HG02870 (cell line): Measurements from ENCODE around the gene UTP14C.
"Not testable (repeated sequence)": the region's sequence is repeated elsewhere in the genome, so short reads cannot be mapped to it uniquely, and the experiment has no call there.

Source experiments
- ATAC-seq: cut with Tn5 transposase; IDR thresholded peaks from one replicate; pipeline ENCODE4 v1.9.1; 2021; ENCODE audit warnings: mild to moderate bottlenecking, moderate library complexity; ENCODE audit not compliant: unreplicated experiment

UTP14C gene

GRCh38 chr13:52024481-52024880 lies at the start of gene UTP14C:
TSS of gene UTP14C (plus strand) at chr13:52024691. CDS start at chr13:52028805, 4,114 bp downstream.
- ATAC-seq = no peak

- ATAC-seq = no peak
Observed at GRCh38 chr13:51976423-51976822, 48.1 kb upstream of the UTP14C start.

DNA sequence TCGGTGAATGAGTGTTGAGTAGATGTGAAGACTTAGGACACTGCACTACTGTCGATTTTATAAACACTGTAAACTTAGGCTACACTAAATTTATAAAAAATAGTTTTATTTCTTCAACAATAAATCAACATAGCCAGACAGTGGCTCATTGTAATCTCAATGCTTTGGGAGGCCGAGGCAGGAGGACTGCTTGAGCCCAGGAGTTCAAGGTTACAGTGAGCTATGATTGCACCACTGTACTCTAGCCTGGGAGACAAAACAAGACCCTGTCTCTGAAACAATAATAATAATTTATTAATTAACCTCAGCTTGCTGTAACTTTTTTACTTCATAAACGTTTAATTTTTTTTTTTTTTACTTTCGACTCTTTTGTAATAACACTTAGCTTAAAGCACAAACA lies 47.6 kb upstream of the UTP14C start:
- no peak for ATAC-seq

DNA sequence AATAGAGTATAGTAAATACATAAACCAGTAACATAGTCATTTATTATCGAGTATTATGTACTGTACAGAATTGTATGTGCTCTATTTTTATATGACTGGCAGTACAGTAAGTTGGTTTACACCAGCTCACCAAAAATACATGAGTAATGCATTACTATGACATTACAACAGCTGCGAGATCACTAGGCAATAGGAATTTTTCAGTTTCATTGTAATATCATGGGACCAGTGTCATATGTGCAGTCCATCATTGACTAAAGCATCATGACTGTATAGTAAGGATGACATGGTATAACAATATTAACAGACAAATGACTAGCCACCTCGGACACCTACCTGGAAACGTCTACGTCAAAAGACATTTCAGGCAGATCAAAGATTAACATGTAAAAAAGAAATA lies 46.9 kb upstream of the UTP14C start:
- ATAC-seq = no peak

GRCh38 chr13:51978796-51979556 lies 45.5 kb upstream of the UTP14C start:
- no peak for ATAC-seq

DNA sequence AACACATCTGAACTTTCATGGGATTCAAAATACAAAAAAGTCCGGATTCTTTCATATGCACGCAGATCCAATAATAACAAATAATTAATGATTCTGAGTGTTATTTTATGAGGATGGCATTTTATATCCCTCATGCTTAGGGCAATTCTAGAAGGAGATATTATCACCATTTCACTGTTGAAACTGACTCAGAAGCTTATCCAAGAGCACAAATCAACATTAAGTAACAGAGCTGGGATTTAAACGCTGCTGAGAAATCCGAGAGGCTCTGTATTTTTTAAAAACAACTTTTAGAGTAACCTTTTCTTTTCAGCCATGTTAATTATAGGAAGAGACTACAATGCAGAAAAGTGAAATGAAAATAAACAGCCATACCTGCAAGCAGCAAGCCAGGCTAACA lies 43.6 kb upstream of the UTP14C start:
- no peak for ATAC-seq

- no peak for ATAC-seq
Observed at GRCh38 chr13:51981355-51981754, 43.1 kb upstream of the UTP14C start.

DNA sequence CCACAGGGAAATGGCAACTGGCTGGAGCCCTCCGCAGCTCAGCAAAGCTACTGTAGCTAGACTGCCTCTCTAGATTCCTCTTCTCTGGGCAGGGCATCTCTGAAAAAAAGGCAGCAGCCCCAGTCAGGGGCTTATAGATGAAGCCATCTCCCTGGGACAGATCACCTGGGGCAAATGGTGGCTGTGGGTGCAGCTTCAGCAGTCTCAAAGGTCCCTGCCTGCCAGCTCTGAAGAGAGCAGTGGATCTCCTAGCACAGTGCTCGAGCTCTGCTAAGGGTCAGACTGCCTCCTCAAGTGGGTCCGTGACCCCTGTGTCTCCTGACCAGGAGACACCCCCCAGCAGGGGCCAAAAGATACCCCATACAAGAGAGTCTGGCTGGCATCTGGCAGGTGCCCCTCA lies 41.2 kb upstream of the UTP14C start:
- not testable (repeated sequence) for ATAC-seq

- ATAC-seq = not testable (repeated sequence)
Observed at GRCh38 chr13:51984904-51985303, 39.6 kb upstream of the UTP14C start.

- ATAC-seq = no peak
Observed at GRCh38 chr13:51988988-51989618, 35.4 kb upstream of the UTP14C start.

GRCh38 chr13:51993713-51994112 lies 30.8 kb upstream of the UTP14C start:
- ATAC-seq = no peak

DNA sequence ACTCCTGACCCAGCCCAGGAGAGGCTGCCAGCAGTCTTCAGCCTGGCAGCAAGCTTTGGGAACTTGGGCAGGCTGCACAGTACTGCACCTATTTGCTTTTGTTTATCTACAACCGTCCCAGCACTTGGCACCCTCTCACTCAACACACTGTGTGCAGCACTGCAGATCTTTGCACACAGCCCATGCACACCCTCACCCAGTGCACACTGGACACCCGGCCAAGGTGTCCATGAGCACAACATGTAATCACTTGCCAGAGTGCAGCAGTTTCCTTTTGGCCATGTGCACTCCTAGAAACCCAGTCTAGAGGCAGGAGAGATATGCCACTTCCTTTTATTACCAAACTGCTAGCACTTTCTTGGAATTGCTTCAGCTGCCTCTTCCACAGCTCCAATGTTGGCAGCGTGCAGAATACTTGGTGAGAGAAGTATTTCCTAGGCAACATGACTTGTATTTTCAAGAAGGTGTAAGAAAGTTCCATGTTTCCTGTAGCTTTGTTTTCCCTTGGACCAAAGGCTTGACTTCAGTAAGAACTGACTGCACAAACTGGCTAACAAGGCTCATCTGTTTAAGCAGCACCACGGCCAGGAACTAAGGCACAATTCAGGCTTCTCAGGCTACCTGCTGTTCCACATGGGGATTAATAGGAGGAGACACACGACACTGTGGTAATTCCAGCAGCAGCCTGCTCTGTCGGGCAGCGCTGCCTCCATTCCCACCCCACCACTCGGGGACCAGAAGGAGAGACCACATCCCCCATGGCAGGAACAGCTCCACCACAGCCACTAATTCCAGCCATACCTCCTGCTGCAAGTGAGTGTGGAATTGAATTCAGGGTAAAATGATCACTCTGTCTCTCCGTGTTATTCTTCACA lies 28.6 kb upstream of the UTP14C start:
- ATAC-seq = no peak

- ATAC-seq = no peak
Observed at GRCh38 chr13:51996641-51997040, 27.9 kb upstream of the UTP14C start.

- no peak for ATAC-seq
Observed at GRCh38 chr13:51997186-51997585, 27.3 kb upstream of the UTP14C start.

GRCh38 chr13:51997641-51998330 lies 26.7 kb upstream of the UTP14C start:
- no peak for ATAC-seq

DNA sequence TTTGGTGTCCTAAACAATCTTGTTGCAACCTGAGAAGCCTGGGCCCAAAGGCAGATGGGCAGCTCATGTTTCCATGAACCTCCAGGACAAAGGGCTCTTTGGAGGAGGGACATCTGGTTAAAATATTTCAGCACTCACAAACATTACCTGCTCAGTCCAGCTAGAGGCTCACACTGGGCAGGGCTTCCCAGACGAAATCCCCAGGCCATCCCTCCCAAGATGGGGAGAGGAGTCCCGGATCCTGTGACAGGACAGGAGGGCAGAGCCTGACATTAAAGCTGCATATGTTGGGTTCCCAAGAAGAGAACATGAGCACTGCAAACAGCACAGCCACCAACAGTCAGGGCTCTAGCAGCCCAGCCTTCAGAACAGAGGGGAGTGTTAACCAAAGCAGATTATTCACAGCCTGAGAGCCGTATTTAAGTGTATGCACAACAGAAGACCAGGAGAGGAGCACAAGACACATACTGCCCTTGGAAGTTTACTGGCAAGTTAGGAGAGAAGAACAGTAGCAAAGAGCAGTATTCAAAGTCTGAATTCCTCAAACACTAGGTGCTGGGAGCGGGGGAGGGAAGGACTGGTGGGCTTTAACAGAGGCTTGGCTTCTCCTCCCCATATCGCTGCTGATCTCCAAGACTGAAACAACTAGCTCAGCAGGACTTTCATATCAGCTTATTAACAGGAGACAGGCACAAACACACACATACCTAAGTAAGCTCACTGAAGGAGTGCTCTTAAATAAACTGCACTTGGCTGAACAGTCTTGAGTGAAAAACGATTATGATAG lies 25.6 kb upstream of the UTP14C start:
- ATAC-seq = no peak

DNA sequence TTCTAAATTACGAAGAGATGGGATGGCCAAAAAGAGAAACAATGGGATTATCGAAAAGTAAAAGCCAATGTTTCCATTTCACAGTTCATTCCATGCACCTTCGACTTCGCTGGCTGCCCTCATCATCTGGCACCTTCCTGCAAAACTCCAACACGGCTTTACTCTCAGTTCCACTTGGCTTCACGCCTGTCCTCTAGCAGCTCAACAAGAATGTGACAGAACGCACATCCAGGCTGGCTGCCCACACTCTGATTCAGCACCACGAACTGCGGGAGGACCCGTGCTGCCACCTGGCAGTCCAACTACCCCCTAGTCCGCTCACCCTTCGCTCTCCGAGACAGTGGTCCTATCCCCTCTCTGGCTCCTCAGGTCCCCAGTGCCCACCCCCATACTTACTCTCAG lies 25.0 kb upstream of the UTP14C start:
- ATAC-seq = no peak

DNA sequence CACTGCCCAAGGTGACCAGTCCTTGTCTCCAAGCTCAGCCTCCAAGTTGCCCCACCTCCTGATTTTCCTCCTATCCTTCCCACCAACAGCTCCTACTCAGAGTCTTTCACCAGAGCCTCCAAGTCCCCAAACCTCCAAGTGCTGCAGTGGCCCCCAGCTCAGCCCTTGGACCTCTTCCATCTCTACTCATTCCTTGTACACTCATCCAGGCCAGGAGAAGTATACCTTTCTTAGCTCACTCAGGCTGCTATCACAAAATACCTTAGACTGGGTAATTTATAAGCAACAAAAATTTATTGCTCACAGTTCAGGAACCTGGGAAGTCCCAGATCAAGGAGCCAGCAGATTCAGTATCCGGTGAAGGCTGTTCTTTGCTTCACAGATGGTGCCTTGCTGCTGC lies 24.6 kb upstream of the UTP14C start:
- no peak for ATAC-seq

- peak; percentile 91 for ATAC-seq
Observed at GRCh38 chr13:52001120-52001731, 23.3 kb upstream of the UTP14C start.

DNA sequence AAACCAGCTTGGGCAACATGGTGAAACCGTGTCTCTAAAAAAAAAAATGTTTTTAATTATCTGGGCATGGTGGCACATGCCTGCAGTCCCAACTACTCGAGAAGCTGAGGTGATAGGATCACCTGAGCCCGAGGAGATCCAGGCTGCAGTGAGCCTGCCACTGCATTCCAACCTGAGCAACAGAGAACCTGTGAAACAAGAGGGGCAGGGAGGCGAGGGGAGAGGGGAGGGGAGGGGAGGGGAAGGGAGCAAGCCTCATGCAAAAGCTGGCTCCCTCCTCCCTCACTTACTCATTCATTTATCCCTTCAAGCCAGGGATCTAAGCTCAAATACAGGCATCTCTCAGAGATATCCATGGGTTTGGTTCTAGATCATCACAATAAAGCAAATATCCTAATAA lies 22.1 kb upstream of the UTP14C start:
- ATAC-seq = no peak
